HepG2 (cell line): ENCODE measurements around the gene PALM. TPM values are rescaled to one million over a fixed set of nuclear protein-coding genes. Genes with fewer than 3 reads are reported as not detected.

Experiments
- FUBP1 ChIP-seq: sonication (generic); formaldehyde crosslinking; IDR thresholded peaks from 2 replicates; pipeline ENCODE4 v1.5.1; 2020; ENCODE audit warnings: missing genetic modification reagents, mild to moderate bottlenecking, borderline replicate concordance
- GATAD2A ChIP-seq: IDR thresholded peaks from 2 replicates; pipeline ENCODE4 v1.6.1; 2016
- KDM3A ChIP-seq: IDR thresholded peaks from 2 replicates; pipeline ENCODE4 v1.6.1; 2018; ENCODE audit warnings: low read depth, missing compliant biosample characterization
- KIAA2018 ChIP-seq: sonication (generic); formaldehyde crosslinking; IDR thresholded peaks from 2 replicates; pipeline ENCODE4 v1.5.0; 2020; ENCODE audit warnings: mild to moderate bottlenecking, missing genetic modification reagents, borderline replicate concordance
- KLF16 ChIP-seq, 2 experiments: sonication (generic) in 1 of 2; formaldehyde crosslinking in 1 of 2; IDR thresholded peaks; 2 replicates each; pipeline versions ENCODE4 v1.6.1 to v1.8.0; 2016 to 2023; ENCODE audit warnings: missing genetic modification reagents in 2 of 2, missing compliant biosample characterization in 1 of 2
- MXD4 ChIP-seq: IDR thresholded peaks from 2 replicates; pipeline ENCODE4 v1.6.1; 2016; ENCODE audit warnings: mild to moderate bottlenecking, missing biosample characterization, missing genetic modification reagents
- NCOA1 ChIP-seq: sonication (generic); formaldehyde crosslinking; IDR thresholded peaks from 2 replicates; pipeline ENCODE4 v1.9.0; 2021; ENCODE audit warnings: missing genetic modification reagents
- SETDB1 ChIP-seq: sonication (generic); formaldehyde crosslinking; IDR thresholded peaks from 2 replicates; pipeline ENCODE4 v1.5.1; 2020; ENCODE audit warnings: missing genetic modification reagents, mild to moderate bottlenecking, borderline replicate concordance
- THAP11 ChIP-seq: IDR thresholded peaks from 2 replicates; pipeline ENCODE4 v1.6.1; 2016; ENCODE audit warnings: missing biosample characterization, missing genetic modification reagents
- ZBTB4 ChIP-seq: sonication (generic); formaldehyde crosslinking; IDR thresholded peaks from 2 replicates; pipeline ENCODE4 v1.4.0; 2020; ENCODE audit warnings: missing genetic modification reagents, mild to moderate bottlenecking, borderline replicate concordance
- ZEB1 ChIP-seq: IDR thresholded peaks from 2 replicates; pipeline ENCODE4 v1.6.1; 2012; ENCODE audit warnings: mild to moderate bottlenecking, low read depth, inconsistent platforms; ENCODE audit not compliant: insufficient replicate concordance
- polyA plus RNA-seq, 8 experiments: library from polyadenylated mRNA; depleted of rRNA in 3 of 8; stranded (reverse) in 7 of 8; unstranded in 1 of 8; fragments of >200 nt; fragmentation: Illumina TruSeq in 4 of 8; extraction: Trizol in 4 of 8; gene quantifications; 2 replicates each; pipeline versions ENCODE4 v1.2.1 to v1.2.3, GENCODE V29; 2011 to 2016; ENCODE audit warnings: low read depth in 4 of 8, missing spikeins in 1 of 8, mixed read lengths in 1 of 8; ENCODE audit not compliant: insufficient read depth in 1 of 8
- total RNA-seq, 5 experiments: library from RNA; depleted of rRNA; stranded (reverse); fragments of >200 nt; fragmentation: Illumina TruSeq; extraction: Trizol; gene quantifications; 2 replicates each; pipeline ENCODE4 v1.2.3, GENCODE V29; 2016; ENCODE audit warnings: low read depth in 1 of 5
- TF ChIP-seq, protein P1 (sequence below): sonication (generic); formaldehyde crosslinking; IDR thresholded peaks from 2 replicates; pipeline ENCODE4 v1.4.0; 2020; ENCODE audit warnings: low read depth, mild to moderate bottlenecking, missing genetic modification reagents

Gene PALM
- total and polyA plus RNA-seq, 2 of the 13 experiments (the other 11 are each of a cell fraction or from before 2014, with no cell fraction given) = 4.0 to 9.7 TPM

GRCh38 chr19:662962-663681 lies 45.6 kb upstream of the PALM start, which contains the start of gene RNF126 (continued):
- TF ChIP-seq, protein P1, sequence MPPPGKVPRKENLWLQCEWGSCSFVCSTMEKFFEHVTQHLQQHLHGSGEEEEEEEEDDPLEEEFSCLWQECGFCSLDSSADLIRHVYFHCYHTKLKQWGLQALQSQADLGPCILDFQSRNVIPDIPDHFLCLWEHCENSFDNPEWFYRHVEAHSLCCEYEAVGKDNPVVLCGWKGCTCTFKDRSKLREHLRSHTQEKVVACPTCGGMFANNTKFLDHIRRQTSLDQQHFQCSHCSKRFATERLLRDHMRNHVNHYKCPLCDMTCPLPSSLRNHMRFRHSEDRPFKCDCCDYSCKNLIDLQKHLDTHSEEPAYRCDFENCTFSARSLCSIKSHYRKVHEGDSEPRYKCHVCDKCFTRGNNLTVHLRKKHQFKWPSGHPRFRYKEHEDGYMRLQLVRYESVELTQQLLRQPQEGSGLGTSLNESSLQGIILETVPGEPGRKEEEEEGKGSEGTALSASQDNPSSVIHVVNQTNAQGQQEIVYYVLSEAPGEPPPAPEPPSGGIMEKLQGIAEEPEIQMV (CRISPR knock-in tag) = no peak
- no peak for TF ChIP-seq NCOA1 (CRISPR knock-in tag)
- no peak; the same call in 1 of the 2 replicates for TF ChIP-seq MXD4 (CRISPR knock-in tag)
- TF ChIP-seq ZEB1 = no peak
- TF ChIP-seq GATAD2A = 0 out of 2 replicates have a peak, but pooled peaks have one; percentile 27
- TF ChIP-seq THAP11 = peak; percentile 91
- TF ChIP-seq KDM3A (CRISPR knock-in tag) = 0 out of 2 replicates have a peak, but pooled peaks have one; percentile 26
- TF ChIP-seq SETDB1 (CRISPR knock-in tag) = no peak
- peak; percentile 79; the same call in 1 of the 2 replicates for TF ChIP-seq ZBTB4
- no peak for TF ChIP-seq FUBP1 (CRISPR knock-in tag)
- TF ChIP-seq KLF16 (CRISPR knock-in tag; IDR thresholded peaks at IDR 0.05) = 0 out of 4 replicates have a peak, but pooled peaks of 1 of the 2 experiments have one; percentile 34
- no peak for TF ChIP-seq KIAA2018 (CRISPR knock-in tag)
